ENCODE data around the gene GEMIN4.

DNA sequence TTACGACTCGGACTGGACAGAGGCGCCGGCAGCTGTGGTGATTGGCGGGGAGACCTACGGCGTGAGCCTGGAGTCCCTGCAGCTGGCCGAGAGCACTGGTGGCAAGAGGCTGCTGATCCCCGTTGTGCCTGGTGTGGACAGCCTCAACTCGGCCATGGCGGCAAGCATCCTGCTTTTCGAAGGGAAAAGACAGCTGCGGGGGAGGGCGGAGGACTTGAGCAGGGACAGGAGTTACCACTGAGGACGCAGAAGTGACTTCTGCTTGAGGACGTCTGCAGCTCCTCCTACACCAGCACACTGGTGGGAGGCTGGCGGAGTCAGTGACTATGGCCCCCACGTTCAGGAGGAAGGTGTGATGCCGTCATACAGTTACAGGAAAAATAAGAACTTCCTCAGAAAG is 39.8 kb upstream of the GEMIN4 start:
- TF ChIP-seq, protein P1, sequence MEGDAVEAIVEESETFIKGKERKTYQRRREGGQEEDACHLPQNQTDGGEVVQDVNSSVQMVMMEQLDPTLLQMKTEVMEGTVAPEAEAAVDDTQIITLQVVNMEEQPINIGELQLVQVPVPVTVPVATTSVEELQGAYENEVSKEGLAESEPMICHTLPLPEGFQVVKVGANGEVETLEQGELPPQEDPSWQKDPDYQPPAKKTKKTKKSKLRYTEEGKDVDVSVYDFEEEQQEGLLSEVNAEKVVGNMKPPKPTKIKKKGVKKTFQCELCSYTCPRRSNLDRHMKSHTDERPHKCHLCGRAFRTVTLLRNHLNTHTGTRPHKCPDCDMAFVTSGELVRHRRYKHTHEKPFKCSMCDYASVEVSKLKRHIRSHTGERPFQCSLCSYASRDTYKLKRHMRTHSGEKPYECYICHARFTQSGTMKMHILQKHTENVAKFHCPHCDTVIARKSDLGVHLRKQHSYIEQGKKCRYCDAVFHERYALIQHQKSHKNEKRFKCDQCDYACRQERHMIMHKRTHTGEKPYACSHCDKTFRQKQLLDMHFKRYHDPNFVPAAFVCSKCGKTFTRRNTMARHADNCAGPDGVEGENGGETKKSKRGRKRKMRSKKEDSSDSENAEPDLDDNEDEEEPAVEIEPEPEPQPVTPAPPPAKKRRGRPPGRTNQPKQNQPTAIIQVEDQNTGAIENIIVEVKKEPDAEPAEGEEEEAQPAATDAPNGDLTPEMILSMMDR (conservative IDR thresholded peaks at IDR 0.05; ENCODE audit: low read depth, low read length) = no peak
- TF ChIP-seq EZH2 (IDR thresholded peaks at IDR 0.05; ENCODE audit: low read length, unreplicated experiment) (no peak), EZH2phosphoT487 (IDR thresholded peaks at IDR 0.05; ENCODE audit: borderline replicate concordance, low read length) (no peak)

All from PC-3 (cell line).